HG03432 (cell line): ENCODE measurements around the gene CTIF.

Source experiments
- ATAC-seq: cut with Tn5 transposase; IDR thresholded peaks from one replicate; pipeline ENCODE4 v1.9.1; 2021; ENCODE audit warnings: mild to moderate bottlenecking, moderate library complexity; ENCODE audit not compliant: unreplicated experiment

CTIF gene

GRCh38 chr18:48827291-48828193 is 288.7 kb downstream of the CTIF start:
- ATAC-seq = no peak

GRCh38 chr18:48828194-48828545 is 289.3 kb downstream of the CTIF start:
- ATAC-seq = no peak

GRCh38 chr18:48828691-48829442 is 290.0 kb downstream of the CTIF start:
- no peak for ATAC-seq

GRCh38 chr18:48829443-48830149 is 290.8 kb downstream of the CTIF start:
- no peak for ATAC-seq

GRCh38 chr18:48831113-48831759 is 292.4 kb downstream of the CTIF start:
- ATAC-seq = no peak

GRCh38 chr18:48831802-48832201 is 293.0 kb downstream of the CTIF start:
- no peak for ATAC-seq

GRCh38 chr18:48832938-48833700 is 294.3 kb downstream of the CTIF start:
- no peak for ATAC-seq

- peak; percentile 73 for ATAC-seq
Measured at GRCh38 chr18:48833701-48834412, 295.0 kb downstream of the CTIF start.

- peak; percentile 68 for ATAC-seq
Measured at GRCh38 chr18:48834413-48835031, 295.7 kb downstream of the CTIF start.

- ATAC-seq = no peak
Measured at GRCh38 chr18:48835119-48835518, 296.3 kb downstream of the CTIF start.

- no peak for ATAC-seq
Measured at GRCh38 chr18:48835745-48836170, 296.9 kb downstream of the CTIF start.

GRCh38 chr18:48836231-48836805 is 297.5 kb downstream of the CTIF start:
- no peak for ATAC-seq

- ATAC-seq = no peak
Measured at GRCh38 chr18:48836806-48837615, 298.2 kb downstream of the CTIF start.

GRCh38 chr18:48837676-48838075 is 298.8 kb downstream of the CTIF start:
- ATAC-seq = no peak

- no peak for ATAC-seq
Measured at GRCh38 chr18:48838166-48838775, 299.4 kb downstream of the CTIF start.

- ATAC-seq = no peak
Measured at GRCh38 chr18:48838921-48839818, 300.3 kb downstream of the CTIF start.
